Endometrium (tissue), 2 donors: ENCODE data around the gene MYCN.
"Not testable (repeated sequence)": the region's sequence is repeated elsewhere in the genome, so short reads cannot be mapped to it uniquely, and the experiment has no call there.

Experiments
- FAIRE-seq: peaks from 2 replicates; lab custom pipeline; 2012; peaks lifted over from hg19 to GRCh38; lab: Jason Lieb, UNC
- donor health status: control.
- donor health status: control.

Gene MYCN

DNA sequence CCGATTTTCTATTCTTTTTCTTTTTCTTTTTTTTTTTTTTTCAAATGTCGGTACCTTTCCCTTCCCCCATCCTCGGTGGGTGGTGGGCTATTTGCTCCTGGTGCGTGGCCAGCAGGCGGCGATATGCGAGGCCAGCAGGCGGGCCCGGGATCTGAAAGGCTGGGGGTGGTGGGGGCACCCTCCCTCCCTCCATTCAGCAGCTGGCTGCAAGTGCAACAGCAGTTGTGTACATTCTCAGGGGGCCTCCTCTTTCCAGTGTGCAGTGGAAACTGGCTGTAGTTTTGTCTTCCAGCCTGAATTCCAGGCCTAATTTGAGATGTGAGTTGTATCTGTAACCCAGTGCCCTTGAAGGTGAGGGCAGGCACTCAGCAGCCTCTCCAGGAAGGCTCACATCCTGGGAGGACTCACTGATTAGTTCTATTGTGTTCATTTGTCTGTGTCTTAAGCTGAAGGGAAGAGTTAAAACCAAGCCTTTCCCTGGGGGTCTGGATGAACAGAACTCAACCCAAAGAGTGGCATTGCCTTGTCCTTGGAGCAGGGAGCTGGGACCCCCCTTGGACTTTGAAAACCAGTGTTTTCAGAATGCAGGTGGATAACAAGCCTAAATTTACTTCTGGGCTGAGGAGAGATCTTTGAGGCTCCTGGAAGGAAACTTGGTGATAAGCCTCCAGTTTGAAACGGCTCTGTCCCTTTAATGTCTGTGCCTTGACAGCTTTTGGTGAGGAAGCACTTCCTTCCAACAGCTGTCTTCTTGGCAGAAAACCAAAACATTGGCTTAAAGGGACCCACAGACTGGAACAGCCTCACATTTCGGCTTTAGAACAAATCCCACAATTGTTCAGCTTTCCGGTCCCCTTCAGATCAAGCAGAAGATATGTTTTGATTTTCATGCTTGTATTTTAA lies 3.3 kb downstream of the MYCN start:
- peak; percentile 18 for FAIRE-seq

DNA sequence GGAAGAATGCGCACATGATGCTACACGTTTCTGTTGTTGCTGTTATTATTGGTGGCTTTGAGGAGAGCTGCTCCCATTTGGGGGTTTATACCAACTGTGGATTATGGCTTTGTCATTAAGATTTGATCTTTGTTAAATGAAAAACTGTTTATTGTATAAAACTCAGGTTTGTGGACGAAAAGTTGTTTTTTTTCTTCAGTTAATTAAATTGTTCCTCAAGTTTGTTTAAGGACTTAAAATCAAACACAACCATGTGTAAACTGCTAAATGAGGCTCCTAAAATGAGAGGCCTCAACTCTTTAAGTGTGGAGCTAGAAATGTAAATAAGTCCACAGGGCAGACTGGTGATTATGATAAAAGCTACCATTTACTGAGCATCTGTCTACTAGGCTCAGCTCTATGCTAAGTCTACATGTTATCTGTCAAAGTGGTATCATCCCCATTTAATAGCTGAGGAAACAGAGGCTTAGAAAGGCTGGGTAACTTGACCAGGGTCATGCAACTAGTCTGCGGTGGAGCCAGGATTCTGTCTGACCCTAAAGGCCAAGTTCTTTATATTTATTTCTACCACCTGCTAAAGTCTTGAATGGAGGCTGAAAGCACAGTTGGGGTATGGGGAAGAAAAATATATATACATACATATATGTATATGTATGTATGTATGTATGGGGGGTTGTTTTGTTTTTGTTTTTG lies 4.1 kb downstream of the MYCN start:
- no peak for FAIRE-seq

DNA sequence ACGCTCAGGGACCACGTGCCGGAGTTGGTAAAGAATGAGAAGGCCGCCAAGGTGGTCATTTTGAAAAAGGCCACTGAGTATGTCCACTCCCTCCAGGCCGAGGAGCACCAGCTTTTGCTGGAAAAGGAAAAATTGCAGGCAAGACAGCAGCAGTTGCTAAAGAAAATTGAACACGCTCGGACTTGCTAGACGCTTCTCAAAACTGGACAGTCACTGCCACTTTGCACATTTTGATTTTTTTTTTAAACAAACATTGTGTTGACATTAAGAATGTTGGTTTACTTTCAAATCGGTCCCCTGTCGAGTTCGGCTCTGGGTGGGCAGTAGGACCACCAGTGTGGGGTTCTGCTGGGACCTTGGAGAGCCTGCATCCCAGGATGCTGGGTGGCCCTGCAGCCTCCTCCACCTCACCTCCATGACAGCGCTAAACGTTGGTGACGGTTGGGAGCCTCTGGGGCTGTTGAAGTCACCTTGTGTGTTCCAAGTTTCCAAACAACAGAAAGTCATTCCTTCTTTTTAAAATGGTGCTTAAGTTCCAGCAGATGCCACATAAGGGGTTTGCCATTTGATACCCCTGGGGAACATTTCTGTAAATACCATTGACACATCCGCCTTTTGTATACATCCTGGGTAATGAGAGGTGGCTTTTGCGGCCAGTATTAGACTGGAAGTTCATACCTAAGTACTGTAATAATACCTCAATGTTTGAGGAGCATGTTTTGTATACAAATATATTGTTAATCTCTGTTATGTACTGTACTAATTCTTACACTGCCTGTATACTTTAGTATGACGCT lies 5.8 kb downstream of the MYCN start:
- FAIRE-seq = no peak

DNA sequence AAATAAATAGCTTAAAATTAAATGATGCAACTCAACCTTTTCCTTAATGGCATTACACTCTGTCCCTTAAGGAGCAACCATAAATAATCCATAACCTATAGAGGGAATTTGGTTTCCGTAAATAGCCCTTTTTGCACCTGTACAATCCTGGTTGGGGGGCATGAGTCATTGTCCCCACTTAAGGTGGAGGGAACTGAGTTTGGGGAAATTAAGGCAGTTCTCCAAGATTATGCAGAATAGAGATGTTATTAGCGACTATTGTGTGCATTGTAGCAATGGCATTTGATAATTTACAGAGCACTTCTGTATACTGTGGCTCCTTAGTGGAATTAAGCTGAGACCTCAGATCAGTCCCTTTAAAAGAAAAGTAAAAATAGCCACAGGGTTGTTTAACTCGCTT lies 6.6 kb downstream of the MYCN start:
- no peak for FAIRE-seq

DNA sequence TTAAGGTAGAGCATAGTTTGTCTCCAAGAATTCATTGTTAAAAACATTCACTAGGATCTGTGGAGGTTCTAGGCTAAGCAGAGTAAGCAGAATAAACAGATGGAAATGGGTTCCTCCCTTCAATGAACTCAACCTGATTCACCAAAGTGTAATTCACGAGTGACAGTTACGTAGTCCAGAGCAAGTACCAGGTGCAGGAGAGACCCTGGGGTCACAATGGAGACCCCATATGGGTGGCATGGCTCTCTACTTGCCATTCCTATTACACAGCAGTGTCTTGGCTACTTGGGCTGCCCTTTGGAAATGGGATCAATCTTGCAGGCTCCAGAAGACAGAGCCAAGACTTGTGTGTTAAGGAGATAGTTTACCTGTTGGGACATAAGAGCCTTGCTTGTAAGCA lies 7.1 kb downstream of the MYCN start:
- no peak for FAIRE-seq

DNA sequence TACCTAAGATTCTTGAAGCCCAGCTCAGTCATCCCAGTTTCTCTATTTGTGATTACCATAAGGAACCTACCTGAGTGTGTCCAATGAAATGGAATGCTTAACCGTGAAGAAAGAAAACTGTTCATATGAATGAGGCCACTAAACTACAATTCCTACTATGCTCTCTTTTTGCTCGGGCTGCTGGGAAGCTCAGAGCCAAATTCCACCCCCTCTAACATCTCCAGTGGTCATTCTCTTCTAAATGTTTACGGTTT lies 8.3 kb downstream of the MYCN start:
- no peak for FAIRE-seq

DNA sequence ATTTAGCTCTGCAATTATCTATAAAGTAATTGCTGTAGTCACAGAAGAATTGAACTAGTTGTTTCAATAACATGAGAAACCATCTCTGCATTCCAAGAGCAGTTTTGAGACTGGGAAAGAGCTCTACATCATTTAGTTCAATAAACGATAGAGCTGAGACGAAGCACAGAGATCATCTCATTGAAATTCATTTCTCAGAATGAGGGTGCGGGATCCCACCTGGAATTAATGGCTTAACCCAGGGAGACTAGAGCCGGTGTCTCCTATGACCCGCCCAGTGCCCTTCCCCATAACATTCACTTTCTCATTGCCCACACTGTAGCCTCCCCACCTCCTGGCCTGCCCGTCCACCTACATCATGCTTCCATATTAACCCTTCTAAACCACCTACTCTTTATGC lies 8.8 kb downstream of the MYCN start:
- no peak for FAIRE-seq

DNA sequence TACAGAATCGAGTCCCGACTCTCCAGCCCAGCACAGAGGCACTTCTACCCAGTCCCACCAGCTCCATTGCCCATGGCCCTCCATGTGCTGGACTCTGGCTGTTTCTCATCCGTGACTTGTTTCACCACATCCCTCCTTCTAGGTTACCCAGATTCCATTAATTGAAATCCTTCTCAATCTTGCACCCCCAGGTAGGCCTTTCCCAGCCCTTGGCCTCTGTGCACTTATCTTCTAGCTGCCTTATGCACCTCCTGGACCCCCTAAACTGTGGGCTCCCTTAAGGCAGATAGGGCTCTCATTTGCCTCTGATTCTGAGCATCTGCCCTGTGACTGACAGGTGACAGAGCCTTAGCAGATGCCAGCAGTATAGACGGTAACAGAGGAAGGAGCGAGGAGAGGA lies 9.2 kb downstream of the MYCN start:
- FAIRE-seq = no peak

DNA sequence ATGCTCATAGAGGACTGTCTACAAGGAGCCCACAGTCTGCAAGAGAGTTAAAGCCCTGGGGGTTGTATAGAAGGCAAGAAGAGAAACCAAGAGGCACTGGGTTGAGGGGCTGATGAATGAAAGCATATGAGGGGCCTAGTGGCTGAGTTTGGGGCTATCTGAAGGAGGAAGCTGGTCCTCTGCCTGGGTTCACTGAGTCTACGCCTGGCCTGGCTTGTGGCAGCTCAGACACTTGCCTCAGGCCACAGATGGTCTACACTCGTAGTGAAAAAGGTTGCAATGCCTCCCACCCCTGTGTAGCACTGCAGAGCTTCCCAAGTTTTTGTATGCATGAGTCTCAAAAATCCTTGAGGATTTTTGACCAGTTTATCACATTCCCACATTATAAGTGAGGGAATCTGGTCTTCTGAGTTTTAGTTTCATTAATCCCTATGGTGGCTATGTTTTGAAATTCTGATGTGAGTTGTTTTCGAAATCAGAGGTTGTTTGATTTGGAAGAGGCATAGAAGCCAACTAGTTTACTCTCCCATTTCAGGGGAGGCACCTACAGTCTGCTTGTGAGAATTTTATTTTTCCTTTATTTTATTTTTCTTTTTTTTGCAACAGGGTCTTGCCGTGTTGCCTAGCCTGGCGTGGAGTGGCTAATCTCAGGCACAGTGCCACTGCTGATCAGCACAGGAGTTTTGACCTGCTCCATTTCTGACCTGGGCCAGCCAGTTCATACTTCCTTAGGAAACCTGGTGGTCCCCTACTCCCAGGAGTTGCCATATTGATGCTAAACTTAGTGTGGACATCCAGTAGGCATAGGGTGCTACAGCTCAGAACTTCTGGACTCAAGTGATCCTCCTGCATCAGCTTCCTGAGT lies 10.0 kb downstream of the MYCN start:
- no peak for FAIRE-seq

DNA sequence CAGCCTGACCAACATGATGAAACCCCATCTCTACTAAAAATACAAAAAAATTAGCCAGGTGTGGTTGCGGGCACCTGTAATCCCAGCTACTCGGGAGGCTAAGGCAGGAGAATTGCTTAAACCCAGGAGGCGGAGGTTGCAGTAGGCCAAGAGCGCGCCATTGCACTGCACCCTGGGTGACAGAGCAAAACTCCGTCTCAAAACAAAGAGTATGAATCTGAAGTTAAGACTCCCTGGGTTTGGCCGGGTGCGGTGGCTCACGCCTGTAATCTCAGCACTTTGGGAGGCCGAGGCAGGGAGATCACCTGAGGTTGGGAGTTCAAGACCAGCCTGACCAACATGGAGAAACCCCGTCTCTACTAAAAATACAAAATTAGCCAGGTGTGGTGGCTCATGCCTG lies 11.6 kb downstream of the MYCN start:
- not testable (repeated sequence) for FAIRE-seq

DNA sequence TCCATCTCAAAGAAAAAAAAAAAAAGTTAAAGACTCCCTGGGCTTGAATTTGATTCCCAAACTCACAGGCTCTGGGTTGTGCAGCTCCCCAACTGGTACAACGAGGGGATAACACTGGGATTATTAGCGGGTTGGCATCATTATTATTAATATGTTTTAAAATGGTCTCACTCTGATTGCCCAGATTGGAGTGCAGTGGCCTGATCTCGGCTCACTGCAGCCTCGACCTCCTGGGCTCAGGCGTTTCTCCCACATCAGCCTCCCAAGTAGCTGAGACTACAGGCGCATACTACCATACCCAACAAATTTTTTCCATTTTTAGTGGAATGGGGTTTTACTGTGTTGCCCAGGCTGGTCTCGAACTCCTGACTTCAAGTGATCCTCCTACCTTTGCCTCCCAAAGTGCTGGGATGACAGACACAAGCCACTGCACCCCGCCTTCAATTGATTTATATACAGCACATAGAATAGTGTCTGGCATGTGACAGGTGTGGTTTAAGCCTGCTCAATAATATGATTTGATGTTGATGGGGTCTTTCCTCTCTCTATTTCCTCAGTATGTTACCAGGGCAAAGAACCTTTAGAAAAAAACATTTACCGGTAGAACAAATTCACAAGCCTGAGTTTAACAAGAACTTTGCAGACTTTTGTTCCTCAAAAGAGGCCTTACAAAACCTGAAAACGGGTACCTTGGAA lies 12.2 kb downstream of the MYCN start:
- FAIRE-seq = no peak

DNA sequence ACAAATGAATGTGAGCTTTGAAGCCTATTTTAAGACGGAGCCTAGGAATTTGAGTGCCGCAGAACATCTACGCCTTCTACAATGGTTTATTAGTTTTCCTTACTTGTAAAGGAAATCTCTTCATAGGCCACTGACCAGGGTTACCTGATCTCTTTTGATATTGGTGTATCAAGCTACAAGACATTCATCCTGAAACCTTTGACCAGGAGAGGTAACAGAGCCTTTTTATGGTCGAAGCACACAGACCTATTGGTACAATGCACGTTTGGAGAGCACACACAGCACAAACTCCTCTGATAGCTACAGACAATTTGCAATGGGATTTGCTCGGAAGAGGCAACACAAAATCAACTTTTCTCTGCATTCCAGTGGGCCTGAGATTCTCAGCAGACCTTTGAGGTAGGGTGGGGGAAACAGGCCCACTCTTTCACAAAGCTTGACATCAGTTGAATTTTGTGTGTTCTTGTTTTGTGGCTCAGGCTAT lies 12.8 kb downstream of the MYCN start:
- no peak for FAIRE-seq

DNA sequence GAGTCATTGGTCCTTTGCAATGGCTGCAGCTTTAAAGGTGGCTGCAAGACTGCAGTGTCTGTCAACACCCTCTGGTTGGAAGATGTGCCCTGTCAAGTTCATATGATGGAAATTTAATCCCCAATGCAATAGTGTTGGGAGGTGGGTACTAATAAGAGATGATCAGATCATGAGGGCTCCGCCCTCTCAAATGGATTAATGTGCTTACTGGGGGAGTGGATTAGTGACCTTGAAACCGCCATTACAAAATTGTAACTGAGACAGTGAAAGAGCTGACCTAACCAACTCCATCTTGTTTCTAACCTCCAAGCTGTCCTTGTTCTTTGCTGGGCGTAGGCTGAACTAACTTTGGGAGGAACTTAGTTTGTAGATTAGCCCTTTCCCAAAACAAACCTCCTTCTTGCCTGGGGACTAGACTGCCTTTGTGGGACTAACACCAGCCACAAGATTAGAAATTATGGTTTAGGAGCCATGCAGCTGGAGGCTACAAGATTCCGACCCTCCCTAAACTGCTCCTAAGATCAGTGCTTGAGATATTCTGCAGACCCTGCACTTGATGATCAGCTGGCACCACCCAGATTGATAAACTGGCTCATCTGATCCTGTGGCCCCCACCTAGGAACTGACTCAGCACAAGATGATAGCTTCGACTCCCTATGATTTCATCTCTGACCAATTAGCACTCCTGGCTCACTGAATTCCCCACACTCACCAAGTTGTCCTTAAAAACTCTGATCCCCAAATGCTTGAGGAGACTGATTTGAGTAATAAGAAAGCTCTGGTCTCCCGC lies 13.7 kb downstream of the MYCN start:
- no peak for FAIRE-seq

DNA sequence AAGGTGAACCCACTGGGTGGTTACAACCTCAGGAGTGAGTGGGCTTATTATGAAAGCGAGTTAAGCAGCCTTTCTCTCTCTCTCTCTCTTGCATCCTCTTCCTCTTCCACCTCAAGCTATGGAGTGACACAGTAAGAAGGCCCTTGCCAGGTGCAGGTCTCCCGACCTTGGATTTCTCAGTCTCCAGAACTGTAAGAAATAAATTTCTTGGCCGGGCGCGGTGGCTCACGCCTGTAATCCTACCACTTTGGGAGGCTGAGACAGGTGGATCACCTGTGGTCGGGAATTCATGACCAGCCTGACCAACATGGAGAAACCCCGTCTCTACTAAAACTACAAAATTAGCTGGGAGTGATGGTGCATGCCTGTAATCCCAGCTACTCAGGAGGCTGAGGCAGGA lies 14.4 kb downstream of the MYCN start:
- no peak for FAIRE-seq

DNA sequence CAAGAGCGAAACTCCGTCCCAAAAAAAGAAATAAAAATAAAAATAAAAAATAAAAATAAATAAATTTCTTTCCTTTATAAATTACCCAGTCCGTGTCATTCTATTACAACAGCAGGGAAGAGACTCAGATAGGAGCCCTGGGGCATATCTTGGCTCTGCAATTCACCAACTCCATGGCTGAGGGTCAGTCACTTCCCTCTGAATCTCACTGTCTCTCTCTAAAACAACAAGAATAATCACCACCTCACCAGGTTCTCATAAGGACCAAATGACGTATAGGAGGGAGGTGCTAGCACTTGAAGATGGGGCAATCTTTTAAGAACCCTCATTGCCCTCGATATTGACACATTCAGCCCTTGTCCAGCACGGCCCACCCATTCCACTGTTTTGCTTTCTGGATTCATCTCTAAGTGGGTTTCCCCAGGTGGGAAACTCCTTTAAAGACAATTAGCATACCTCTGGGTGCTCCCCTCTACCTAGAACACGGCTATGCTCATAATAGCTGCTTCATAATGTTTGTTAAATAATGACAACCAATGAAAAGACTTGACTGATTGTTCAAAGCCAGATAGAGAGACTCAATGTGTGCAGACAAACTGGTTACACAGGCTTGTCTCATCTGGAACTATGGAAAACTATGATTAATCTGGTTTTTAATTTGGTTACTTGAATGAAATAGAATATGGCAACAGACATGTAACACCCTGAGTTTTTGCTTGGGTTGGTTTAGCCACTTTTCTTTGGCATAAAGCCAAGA lies 15.1 kb downstream of the MYCN start:
- no peak for FAIRE-seq

DNA sequence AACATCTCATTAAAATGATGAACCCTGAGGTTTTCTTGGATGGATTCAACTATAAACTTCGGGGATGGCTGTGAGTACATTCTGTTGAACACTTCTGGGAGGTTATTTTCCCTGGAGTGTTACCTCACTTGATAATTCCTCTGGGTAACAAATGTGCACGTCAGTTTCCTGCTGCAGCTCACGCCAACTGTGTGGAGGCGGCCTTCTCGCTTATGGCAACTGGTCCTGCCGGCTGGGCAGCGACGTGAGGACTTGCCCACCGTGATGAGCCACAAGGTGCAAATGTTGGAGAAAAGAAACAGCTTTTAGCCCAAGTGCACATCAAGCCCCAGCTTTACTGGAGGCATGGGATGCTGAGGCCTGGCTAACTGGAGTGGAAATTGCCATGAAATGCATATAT lies 15.9 kb downstream of the MYCN start:
- FAIRE-seq = no peak

DNA sequence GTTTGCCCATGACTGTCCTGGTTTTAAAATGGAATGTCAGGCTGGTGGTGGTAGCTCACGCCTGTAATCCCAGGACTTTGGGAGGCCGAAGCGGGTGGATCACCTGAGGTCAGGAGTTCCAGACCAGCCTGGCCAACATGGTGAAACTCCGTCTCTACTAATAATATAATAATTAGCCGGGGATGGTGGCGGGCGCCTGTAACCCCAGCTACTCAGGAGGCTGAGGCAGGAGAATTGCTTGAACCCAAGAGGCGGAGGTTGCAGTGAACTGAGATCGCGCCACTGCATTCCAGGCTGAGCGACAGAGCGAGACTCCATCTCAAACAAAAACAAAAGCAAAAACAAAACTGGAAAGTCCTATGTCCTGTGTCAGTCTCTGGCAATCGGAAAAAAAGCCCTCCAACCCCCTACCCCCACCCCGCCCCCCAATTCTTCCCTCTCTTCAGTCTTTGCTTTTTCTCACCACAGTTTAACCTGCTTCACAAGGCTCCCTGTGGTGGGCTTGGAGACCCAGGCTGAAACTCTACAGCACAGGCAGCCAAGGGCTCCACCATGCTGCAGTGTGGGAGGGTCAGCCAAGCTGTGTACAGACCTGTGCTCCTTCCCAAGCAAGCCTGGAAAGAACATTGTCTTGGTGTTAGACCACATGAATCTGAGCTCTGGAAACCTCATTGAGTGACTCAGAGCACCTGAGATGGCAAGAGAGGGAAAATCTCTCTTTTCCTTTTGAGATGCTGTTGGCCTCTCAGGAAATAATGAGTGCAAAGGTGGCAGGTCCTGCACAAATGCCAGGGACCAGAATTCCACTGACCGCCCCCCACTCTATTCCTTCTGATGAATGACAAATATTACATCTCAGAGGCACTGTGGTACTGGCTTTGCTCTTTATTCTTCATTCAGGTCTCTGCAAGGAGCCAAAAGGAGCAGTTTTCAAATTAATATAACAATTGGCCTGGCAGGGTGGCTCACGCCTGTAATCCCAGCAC lies 16.7 kb downstream of the MYCN start:
- FAIRE-seq = no peak

DNA sequence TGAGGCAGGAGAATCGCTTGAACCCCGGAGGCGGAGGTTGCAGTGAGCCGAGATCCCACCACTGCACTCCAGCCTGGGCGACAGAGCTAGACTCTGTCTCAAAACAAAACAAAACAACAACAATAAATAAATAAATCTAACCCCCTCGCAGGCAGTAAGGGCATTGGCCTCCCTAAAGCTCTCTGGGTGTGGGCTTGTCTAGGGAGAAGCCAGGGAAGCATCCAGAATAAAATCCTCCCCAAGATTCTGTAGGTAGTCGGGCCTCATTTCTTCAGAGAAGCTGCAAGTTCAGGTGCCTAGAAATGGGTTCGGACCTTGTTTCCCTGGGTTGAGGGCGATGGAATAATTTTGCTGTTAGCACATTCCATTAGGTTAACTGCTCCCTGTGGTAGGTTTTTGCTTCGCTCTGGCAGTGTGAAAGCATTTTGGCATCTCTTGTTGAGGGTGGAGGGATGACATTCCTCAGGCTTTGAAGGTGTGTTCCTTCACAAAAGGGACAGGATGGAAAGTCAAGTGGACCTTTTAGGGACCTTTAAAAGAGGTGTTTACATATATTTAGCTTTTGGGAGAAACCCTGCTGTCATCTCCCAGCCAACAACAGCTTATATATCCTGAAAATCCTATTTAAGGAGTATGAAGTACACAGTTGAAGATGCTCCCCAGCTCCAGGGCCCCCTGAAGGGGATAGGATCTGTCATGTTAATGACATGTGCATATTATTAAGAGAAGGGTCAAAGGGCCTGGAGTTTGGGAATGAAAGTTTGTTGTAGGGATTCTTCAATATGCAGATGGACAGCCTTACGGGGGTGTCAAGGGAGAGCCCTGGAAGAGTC lies 17.7 kb downstream of the MYCN start:
- FAIRE-seq = no peak
